Fibroblast of upper back skin (primary cell): ENCODE results near the gene SAE1.
A peak's percentile ranks its signal among the peaks of the same experiment; 100 is the strongest.
"Not testable (repeated sequence)": the region's sequence is repeated elsewhere in the genome, so short reads cannot be mapped to it uniquely, and the experiment has no call there.

Experiments
- DNase-seq: peaks from one replicate; pipeline ENCODE4 v3.0.0-alpha.2; 2013

SAE1 gene

DNA sequence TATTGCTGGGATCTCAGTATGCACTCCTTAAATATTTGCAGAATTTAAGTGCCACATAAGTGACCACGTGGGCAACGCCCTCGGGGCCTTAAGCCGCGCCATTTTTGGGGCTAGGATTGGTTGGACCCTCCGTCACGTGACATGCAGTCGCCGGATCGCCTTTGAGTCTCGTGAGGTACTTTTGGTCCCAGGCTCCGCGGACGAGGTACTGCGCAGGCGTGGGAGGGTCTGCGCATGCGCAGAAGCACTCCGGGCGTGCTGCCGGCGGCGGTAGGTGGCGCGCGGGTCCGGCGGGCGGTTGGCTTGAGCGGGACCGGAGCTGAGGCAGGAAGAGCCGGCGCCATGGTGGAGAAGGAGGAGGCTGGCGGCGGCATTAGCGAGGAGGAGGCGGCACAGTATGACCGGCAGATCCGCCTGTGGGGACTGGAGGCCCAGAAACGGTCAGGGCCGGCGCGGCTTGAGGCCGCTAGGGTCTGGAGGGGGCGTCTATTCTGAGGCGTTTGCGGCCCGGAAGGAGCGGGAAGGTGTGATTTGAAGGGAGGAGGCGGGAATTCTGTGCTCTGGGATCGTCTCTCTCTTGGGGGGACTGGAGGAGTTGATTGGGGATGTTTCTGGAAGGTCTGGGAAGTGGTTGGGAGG, at the start of gene SAE1:
SAE1 (plus strand) TSS at position 247 of the 639 bp plus-strand sequence; CDS start at position 343, 96 bp downstream.
- DNase-seq = peak; percentile 99

DNA sequence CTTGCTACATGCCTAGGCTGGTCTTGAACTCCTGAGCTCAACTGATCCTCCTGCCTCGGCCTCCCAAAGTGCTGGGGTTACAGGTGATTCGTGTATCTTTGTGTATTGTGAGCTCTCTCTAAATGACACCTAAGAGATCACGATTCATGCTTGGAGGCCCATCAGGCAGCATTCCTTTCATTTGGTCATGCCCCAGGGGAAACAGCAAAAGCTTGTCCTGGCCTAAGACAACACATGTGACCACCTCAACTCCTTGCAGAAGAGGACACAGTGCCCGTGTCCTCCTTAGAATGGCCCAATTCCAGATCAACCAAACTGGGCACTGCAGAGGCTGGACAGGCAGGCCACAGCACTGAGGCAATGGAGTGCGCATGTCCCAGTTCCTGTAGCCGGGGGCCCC, 49.5 kb upstream of the SAE1 start:
- no peak for DNase-seq

DNA sequence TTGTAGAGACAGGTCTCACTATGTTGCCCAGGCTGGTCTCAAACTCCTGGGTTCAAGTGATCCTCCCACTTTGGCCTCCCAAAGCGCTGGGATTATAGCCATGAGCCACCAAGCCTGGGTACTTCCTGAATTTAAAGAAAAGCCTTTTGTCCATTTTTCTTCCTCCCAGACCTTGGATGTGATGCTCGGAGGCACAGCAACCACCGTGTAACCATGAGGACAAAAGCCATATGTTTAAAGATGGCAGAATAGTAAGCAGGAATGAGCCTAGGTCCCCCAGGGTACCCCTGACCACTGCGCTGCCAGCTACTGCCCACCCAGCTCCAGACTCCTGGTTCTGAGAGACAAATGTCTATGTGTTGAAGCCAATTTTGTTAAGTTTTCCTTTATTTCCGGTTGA, 48.1 kb upstream of the SAE1 start:
- no peak for DNase-seq

DNA sequence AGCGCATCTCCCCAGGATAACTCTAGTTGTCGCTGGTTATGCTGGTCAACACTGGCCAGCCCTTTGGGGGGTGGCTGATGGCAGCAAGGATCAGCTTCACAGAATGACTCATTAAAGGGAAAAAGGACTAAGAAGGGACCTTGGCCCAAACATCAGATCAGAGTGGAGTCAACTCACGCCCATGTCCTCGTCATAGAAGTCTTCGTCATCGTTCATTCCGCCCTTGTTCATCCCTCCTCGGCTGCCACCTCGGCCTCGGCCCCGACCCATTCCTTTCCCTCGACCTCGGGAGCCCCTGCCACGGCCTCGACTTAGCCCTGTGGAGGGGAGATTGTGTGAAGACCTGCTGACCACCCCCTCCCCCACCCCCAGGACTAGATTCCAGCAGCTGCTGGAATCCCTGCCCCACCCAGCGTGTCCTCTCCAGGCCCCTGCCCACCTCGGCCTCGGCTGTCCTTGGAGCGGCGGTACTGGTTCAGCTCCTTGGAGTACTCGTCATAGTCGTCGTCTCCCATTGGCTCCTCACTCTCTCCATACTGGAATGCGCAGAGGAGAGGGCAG, 45.7 kb upstream of the SAE1 start:
- no peak for DNase-seq

DNA sequence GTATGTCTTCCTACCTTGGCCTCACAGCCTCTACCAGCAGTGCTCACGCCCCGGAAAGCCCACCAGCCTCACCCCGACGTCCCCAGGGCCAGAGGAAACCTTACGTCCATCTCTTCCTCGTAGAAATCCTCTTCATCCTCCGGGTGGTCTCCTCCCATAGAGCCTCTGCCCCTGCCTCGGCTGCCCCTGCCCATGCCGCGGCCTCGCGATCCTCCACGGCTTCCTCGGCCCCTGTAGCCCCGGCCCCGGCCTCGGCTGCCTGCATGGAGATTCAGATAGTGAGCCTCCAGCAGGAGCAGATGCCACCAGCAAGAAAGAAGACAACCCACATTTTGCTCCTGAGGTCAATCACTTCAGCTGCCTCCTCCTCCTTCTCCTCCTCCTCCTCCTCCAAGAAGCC, 44.4 kb upstream of the SAE1 start:
- DNase-seq = no peak

DNA sequence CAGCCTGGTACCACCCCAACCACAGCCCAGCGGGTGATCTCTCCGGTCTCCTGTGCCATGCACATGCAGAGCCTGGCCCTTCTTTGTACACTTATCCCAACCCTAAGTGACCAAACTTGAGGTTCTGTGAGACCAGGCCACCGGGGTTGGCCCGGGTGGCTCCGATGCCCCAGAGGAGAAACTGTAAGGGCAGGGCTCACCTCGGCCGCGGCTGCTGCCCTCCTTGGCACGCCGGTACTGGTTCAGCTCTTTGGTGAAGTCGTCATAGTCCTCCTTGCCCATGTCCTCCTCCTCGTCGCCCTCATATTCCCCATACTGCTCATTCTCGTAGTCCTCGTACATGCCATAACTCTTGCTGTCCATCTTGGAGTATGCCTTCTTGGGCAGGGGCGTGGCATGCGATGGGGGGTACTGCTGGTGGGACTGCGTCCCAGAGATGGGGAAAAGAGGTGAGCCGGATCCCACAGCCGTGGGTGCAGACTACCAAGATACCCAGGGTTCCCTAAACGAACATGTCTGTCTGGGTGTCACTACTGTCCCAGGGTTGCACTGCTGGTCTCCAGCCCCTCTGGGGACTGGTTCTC, 40.8 kb upstream of the SAE1 start:
- no peak for DNase-seq

DNA sequence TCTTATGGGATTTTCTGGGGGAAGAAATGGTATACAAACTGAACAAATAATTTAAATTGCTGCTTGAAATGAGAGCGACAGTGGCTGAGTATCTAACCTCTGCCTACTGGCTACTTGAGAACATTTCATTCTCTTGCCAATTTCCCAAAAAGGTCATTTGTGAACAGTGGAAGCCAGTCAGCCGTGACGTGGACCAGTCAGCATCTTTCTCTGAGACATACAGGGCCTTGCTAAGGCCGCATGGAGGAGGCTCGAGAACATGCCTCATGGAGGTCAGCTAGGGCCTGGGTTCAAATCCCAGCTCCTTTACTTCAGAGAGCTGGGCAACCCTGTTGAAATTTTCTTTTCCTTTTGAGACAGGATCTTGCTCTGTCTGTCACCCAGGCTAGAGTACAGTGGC, 37.4 kb upstream of the SAE1 start:
- DNase-seq = no peak

DNA sequence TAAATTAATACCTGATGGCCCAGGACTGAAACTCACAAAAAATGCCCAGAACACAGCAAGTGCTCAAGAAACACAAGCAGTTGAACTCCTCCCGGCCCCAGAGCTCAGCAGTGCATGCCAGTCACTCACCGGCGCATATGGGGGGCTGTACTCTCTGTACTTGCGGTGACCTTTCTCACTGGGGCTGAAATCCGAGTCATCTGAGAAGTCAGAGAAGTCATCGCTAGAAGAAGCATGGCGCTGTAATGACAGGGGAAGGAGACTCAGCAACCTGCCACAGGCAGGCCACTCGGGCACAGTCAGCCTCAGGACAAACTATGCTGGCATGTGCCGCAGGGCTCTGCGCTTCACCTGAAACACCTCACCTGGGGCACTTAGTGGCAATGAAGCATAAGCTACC, 36.8 kb upstream of the SAE1 start:
- no peak for DNase-seq

DNA sequence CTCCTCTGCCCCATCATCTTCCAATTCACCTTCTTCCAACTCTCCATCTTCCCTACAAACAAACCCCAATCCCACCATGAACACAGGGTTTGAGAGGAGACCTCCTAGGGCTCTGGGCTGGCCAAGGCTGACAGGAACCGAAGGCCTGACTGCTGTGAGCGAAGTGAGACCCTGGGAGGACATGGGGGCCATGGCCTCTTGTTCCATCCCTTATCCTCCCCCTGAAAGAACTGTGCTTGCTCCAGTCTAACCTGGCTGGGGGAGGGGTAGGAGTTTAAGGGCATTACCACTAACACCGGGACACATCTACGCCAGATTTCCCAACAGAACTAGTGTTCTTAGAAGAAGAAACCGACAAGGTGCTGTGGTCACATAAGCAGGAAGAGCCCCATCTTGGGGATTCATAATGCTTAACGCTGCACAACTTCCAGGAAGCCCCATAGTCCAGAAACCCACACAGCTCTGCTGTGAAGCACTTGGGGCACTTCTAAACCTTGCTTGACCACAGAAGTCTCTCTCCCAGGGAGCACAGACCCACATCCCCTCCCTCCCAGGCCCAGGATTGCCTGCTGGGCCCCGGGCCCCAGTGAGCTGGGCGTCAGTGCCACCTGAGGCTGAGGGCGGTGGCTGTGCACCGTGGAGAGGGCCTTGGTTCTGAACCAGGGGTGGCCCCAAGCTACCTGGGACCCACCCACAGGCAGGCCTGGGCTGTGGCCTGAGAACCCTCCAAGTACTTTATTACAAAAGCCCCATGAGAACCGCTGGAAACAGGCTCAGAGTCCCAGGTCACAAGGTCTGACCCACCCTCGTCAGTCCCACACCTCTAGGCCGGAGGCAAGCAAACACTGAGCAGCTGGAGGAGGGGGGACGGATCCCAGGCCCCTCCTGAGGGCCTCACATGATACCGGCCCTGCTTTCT, 35.8 kb upstream of the SAE1 start:
- DNase-seq = no peak

DNA sequence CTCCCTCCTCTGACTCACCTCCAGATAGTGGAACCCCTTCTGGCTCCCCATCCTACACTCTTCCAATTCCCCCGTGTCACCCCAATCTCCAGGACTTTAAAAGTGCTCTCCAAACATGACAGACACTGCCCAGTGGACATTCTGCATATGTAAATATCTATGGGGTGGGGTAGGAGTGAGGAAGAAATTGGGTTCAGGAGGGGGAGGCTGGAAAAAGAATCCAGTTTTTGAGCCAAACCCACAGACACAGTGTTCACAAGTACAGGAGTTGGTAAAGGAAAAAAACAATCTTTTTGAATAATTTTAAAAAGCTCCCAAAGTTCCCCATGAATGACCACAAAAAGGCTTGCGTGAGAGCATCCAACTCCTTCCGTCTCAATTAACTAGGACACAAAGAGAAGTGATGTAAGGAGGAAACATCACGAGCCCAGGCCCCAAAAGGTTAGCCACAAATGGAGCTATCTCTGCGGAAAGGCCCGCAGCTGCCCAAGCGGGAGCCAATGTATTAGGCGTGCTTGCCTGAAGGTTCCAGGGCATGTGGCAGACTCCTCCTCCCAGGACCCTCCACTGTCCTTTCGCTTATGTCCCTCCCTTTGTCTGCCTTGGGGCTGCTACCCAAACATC, 35.0 kb upstream of the SAE1 start:
- peak; percentile 43 for DNase-seq

DNA sequence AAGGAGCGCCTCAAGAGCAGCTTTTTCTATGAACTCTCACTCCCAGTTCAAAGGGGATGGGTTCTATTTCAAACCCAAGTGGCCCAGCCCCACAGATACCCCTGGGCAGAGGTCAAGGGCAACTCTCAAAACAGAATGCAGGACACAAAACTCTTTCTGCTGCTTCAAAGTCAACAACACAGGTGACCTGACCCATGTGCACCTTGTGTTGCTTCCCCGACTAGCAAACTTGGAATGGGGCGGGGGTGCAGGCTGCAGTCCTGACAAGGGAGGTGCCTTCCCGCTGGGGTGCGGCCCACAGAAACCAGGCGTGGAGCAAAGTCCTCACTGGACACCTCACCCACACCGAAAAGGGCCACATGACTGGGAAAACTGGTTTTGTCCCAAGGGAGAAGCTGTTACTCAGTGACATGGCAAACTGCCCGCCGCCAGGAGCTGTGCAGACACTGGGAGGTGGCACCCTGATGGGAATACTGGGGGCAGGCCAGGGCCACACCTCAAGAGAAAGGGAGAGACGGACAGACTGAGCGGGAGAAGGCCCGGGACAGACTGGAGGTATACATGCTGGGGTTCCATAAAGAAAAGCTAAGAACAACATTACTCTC, 34.4 kb upstream of the SAE1 start:
- no peak for DNase-seq

DNA sequence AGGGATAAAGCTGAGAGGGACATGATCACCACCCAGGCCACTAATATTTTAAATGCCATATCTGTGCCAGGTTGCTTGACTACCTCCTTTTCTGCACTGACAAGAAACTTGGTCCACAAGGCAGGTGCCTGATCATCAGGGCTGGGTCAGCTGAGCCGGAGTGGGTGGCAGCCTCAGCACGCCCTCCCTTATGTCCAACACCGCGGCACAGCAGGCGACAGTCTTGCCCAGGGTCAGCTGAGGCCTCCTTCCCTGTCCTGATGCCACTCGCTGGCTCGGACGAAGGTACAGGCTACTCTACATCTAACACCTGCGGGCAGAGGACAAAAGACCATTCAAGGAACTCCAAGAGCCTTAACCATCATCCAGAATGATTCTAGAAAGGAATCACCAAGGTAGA, 33.9 kb upstream of the SAE1 start:
- no peak for DNase-seq

DNA sequence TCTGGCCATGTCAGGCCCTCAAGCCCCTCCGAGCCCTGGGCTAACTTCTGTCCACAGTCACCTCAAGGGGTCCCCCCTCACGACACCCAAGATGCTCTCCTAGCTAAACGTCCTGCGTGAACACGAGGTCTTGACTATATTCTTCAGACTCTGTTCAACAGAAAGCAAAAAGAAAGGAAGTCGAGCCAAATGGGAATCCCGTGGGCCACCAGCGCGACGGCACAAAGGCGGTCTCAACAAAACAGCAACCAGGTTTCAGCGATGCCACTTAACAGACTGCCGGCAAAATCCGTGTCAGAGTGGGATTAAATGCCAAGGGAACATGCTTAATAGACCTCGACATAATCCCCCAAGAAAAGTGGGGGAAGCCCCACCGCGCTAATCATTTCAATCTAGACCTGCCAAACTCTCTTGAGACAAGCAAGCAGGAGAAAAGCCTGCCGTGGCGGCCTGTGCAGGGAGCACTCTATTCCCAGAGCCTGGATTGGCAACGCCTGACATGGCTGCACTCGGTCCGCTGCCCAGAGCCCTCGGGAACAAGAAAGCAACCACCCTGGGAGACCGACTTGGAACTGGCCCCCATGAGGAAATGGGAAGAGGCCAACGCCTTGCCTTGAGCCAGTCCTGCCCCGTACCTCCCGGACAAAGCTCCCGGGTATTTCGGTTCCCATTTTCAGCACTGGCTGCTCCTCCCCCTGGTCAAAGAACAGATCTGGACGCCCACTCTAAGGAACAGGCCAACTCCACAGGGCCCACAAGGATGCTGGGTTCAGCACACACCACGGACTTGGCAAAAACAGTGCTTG, 33.0 kb upstream of the SAE1 start:
- no peak for DNase-seq

DNA sequence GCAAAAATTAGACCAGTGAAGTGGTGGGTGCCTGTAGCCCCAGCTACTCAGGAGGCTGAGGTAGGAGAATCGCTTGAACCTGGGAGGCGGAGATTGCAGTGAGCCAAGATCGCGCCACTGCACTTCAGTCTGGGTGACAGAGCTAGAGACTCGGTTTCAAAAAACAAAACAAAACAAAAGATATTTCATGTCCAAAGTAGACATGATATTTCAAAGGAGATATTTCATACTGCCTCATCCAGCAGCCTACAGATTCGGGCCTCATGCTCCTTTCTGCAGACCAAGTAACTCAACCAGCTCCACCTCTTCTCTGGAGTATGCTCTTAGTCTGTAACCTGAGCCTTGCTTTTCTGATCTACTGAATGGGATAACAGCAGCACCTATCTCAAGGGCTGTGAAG, 32.0 kb upstream of the SAE1 start:
- DNase-seq = no peak

DNA sequence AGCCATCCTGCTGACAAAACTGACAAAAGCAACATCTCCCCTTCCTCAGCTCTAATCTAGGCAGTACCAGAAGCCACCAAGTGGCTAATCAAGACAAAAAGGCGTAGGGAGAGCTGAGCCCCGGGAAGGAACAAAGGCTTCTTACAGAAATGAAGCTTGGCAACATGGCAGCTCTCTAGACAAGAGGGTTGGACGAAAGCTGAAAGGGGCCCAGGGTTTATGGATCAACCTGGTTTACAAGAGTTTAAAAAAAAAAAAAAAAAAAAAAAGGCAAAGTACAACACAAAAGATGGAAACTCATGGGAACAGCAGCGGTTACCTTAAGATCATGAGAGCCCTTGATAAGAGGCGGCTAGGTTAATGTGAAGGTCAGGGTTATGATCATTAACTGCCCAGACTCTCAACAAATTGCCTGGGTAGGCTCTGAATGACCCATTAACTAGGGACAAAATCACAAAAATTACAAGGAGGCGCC, 31.0 kb upstream of the SAE1 start:
- no peak for DNase-seq

DNA sequence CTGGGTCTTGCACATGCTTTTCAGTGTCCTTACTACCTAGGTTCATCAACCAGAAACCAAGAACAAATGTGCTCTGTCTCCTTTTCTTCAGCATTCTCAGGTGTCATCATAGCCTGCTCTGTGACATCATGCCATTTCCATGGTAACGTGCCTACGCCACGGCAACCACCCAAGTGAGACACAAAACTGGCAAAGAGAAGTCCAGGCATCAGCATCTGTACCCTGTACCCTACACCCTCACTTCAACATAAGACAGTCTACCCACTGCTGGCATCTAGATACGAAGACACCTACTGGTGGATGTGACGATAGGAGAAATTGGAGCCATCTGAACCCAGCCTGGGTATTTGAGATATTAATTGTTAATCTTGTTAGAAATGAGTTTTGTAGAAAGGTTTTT, 30.3 kb upstream of the SAE1 start:
- DNase-seq = no peak

DNA sequence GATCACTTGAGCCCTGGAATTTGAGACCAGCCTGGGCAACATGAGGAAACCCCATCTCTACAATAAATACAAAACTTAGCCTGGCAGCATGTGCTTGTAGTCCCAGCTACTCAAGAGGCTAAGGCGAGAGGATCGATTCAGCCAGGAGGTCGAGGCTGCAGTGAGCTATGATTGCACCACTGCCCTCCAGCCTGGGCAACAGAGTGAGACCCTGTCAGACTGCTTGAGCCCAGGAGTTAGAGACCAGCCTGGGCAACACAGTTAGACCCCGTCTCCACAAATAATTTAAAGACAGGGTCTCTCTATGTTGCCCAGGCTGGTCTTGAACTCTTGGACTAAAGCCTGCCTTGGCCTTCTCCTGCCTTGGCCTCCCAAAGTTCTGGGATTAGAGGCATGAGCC, 29.5 kb upstream of the SAE1 start:
- DNase-seq = not testable (repeated sequence)

DNA sequence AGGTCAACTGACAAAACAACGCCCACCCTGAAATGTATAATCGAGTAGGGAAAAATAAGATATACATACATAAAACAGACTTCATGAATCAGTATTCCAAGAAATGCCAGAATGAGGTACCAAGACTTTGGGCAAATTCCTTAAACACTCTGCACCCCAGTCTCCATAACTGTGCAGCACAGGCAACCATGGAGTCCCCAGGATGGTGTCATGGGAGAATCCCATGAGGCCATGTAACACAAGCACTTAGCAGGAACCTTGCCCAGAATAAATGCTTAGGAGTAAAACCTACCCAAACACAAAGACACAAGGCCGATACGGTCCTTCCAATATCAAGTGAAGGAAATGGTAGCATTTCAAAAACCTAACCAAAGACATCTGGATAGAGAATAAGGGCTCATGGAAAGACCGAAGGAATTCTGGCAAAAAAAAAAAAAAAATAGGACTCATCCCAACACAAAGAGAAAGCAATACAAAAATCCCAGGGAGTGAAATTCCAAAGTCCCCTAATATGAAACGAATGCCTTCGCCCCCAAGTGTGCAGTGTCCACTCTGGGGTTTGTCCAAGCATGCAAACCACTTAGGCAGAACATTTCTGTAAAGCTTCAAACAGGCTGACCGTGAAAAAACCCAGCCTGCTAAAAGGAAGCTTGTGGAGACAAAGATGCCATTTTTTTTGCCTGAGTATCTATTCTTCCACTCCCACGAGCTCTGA, 28.1 kb upstream of the SAE1 start:
- DNase-seq = peak; percentile 50

DNA sequence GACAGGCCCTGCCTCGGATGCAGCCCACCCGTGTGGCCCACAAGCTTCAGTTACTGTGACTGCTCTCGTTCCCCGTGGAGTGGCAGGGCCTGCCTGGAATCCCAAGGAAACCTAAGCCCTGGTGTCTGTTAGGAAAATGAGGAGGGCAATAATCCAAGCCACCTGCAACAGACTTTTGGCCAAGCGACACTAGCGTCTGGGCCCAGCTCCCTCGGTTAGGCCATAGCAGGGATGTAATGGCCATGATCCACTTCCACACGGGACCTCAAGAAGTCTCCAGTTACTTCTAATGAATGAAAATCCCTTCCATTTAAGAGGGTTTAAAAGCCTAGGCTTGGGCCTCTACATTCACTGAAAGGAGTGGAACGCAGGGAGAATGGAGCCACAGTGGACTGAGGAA, 26.0 kb upstream of the SAE1 start:
- DNase-seq = no peak

DNA sequence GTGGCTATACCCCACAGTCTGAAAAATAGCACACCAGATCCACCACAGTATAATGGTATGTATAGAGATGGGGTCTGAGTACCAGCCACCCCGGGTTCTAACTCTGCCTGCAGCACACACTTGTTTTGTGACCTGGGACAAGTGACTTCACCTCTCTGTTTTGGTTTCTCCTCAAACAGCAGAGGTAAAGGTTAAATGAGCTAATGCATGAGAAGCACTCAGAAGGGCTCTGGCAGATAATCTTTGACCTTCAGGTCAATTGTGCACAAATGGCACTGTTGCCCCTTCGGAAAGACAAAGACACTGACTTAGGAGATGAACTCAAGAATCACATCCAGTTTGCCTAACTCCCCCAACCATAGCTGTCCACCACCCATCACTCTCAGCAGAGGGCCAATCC, 24.8 kb upstream of the SAE1 start:
- DNase-seq = no peak

DNA sequence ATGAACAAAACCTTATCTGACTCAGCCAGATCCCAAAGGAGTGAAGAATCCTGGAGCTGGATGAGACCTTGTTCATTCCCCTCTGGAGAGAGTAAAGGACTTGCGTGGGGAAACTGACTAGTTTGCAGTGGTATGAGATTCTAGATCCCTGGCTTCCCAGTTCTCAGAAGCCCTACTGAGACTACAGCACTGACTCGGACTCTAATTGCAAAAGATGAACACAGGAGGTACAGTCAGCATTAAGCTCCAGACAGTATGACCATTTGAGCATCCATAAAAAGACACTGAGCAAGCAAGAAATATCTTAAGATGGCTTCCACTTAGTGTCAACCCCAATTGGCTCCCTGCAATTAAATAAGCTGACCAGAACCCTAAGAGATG, 23.8 kb upstream of the SAE1 start:
- peak; percentile 68 for DNase-seq
